Measurements from ENCODE around the gene SYTL4. TPM values are rescaled to one million over a fixed set of nuclear protein-coding genes. Genes with fewer than 3 reads are reported as not detected.

SYTL4 gene
- total RNA-seq, 1 experiment from 2014 or later = 0.13 TPM

DNA sequence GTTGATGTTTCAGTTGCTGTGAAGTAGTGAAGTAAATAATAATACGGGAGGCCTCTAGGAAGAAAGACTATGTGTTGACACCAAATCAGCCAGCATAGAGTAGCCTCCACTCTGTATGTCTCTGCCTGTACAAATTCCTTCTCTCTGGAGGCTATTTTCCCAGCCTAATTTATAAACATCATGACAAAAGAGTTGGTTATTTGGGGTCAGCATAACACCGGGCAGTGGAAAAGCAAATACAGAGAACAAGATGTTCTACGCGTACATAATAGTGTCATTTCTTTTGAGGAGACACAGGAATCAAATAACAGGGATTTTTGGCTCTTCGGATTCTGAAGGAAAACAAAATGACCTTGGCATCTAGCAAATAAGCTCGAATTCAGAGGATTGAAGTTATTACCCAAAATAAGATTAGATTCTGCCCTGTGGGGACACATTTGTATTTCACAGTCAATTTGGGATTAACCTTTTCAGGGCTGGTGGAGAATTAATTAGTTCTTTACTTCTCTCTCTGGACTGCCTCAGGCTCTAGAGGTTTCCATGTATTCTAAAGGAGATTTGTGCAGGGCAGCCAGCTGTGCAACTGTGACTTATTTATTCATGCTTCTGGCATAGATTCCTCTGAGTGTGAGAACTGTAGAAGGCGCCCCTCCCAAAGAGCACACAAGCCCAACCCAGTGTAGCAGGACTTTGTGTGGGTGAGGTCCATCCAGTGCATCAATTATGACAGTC, 14.1 kb upstream of the SYTL4 start:
- TF ChIP-seq, protein P1, sequence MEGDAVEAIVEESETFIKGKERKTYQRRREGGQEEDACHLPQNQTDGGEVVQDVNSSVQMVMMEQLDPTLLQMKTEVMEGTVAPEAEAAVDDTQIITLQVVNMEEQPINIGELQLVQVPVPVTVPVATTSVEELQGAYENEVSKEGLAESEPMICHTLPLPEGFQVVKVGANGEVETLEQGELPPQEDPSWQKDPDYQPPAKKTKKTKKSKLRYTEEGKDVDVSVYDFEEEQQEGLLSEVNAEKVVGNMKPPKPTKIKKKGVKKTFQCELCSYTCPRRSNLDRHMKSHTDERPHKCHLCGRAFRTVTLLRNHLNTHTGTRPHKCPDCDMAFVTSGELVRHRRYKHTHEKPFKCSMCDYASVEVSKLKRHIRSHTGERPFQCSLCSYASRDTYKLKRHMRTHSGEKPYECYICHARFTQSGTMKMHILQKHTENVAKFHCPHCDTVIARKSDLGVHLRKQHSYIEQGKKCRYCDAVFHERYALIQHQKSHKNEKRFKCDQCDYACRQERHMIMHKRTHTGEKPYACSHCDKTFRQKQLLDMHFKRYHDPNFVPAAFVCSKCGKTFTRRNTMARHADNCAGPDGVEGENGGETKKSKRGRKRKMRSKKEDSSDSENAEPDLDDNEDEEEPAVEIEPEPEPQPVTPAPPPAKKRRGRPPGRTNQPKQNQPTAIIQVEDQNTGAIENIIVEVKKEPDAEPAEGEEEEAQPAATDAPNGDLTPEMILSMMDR (conservative IDR thresholded peaks at IDR 0.05) = no peak
- Histone ChIP-seq H3K56ac (ENCODE audit: insufficient read length, low read depth, low read length) (no peak overlapping the region), H2AK5ac (ENCODE audit: insufficient read length, low read length) (no peak overlapping the region), H2AFZ (ENCODE audit: low read length) (no peak overlapping the region), H3K79me2 (ENCODE audit: insufficient read depth, low read length) (no peaks in the 10 kb centered on the region), H3K9ac (ENCODE audit: extremely low read depth, insufficient read length, low read length) (no peak overlapping the region), H3K18ac (ENCODE audit: insufficient read length, low read depth, low read length) (no peak overlapping the region), H3K4ac (ENCODE audit: low read depth, low read length) (no peak overlapping the region), H2BK15ac (ENCODE audit: low read depth, low read length) (no peak overlapping the region), H3K4me1 (ENCODE audit: insufficient read depth, low read length) (no peaks in the 10 kb centered on the region), H2BK5ac (ENCODE audit: insufficient read length, low read length) (no peak overlapping the region), H2BK120ac (ENCODE audit: low read depth, low read length, poor library complexity, severe bottlenecking) (no peak overlapping the region), H3K14ac (ENCODE audit: insufficient read depth, low read length) (no peak overlapping the region), H4K20me1 (ENCODE audit: control insufficient read depth, insufficient read depth, insufficient read length) (no peaks in the 10 kb centered on the region), H4K91ac (ENCODE audit: insufficient read length, low read depth, low read length) (no peak overlapping the region), H3K23me2 (ENCODE audit: insufficient read length, low read depth, low read length, poor library complexity, severe bottlenecking) (no peaks in the 10 kb centered on the region), H3K27me3 (ENCODE audit: insufficient read depth, low read length) (no peaks in the 10 kb centered on the region), H4K8ac (replicated peaks; ENCODE audit: insufficient read length, low read depth, low read length) (no peak overlapping the region), H3K4me2 (ENCODE audit: insufficient read depth, insufficient read length, low read length) (no peak overlapping the region), H3K27ac (ENCODE audit: insufficient read length, low read depth, low read length) (no peak overlapping the region), H3T11ph (ENCODE audit: low read length) (no peak overlapping the region), H2BK20ac (ENCODE audit: low read depth, low read length, poor library complexity, severe bottlenecking) (no peak overlapping the region), H4K5ac (ENCODE audit: insufficient read length, low read depth, low read length) (no peak overlapping the region), H2BK12ac (ENCODE audit: insufficient read length, low read depth, low read length) (no peak overlapping the region), H3K79me1 (ENCODE audit: insufficient read depth, low read depth, low read length, poor library complexity, severe bottlenecking) (no peaks in the 10 kb centered on the region), H3K23ac (ENCODE audit: insufficient read length, low read depth, low read length) (no peak overlapping the region), H3K9me3 (ENCODE audit: control insufficient read depth, low read depth, low read length) (peaks cover 9% of the 10 kb centered on the region)
- no CpG with 5 or more reads among the region's 7 CpGs for WGBS (ENCODE audit: extremely low coverage, insufficient read length, low lambda C conversion rate)
- H3K27ac Mint-ChIP-seq = no peak overlapping the region
- DNase-seq = no peak
- H3K36me3 Mint-ChIP-seq (ENCODE audit: insufficient read depth in 1 of 3, low read depth in 3 of 3) = peaks cover 0 to 1% (median 0%) of the 10 kb centered on the region in 3 experiments; a peak in 3 of 7 replicates
- peaks cover under 1 to 1% of the 10 kb centered on the region in 2 experiments; a peak in 2 of 4 replicates for H3K4me1 Mint-ChIP-seq
- H3K4me3 Mint-ChIP-seq = no peak overlapping the region
- H3K9me3 Mint-ChIP-seq = peaks cover 27 to 47% of the 10 kb centered on the region in 2 experiments
- H3K27me3 Mint-ChIP-seq (ENCODE audit: low read depth) = peaks cover 1% of the 10 kb centered on the region; the same call in 1 of the 2 replicates

Data from H9 (cell line).